ENCODE results near the gene PLA2G4B. TPM values are rescaled to one million over a fixed set of nuclear protein-coding genes. Genes with fewer than 3 reads are reported as not detected.

The PLA2G4B gene
- polyA plus RNA-seq, 1 donor = 7.8 TPM

DNA sequence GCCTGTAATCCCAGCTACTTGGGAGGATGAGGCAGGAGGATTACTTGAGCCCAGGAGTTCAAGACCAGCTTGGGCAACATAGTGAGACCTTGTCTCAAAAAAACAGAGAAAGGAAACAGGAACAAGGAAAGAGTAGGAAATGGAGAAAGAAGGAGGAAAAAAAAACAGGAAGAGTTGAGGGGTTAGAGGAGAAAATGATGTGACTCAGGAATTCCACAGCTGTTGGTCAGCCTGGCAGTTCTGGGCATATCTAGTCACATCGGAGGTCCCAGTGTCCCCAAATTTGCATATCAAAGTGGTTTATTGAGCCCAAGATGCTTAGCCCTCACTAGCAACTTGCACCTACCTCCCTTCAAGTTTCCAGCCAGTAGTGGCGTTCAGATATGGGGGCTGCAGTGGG, 29.5 kb upstream of the PLA2G4B start:
- DNase-seq (ENCODE audit: low read depth) = no peak

DNA sequence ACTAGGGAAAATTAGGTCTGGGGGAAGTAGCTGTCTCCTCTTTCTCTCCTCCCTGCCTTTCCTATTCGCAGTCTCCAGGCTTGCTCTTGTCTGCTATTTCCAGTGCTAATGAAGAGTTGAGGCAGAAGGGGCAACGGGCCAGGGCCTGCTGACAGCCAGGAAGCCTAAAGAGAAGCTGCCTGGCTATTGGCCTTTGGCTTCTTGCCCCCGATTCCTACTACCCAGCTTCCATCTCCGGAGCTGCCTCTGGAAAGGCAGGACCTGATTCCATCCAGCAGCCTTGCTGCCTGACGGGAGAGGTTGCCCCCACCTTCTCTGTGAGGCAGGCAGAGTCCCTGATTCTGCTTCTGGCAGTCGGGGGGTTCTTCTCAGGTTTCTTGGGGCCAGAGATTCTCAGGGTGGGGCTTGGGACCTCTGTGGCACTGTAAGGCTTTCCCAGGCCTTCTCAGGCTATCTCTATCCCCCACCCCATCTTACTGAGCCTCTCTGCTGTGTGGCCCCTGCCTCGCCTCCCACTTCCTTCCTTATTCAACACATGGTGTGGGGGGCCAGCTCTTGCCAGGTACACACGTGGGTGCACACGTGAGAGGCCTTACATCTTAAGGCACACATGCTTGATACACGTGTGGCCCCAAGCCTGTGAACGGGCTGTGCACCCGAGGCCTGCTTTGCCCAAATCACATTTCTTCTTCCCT, 29.0 kb upstream of the PLA2G4B start:
- DNase-seq (ENCODE audit: low read depth) = no peak

DNA sequence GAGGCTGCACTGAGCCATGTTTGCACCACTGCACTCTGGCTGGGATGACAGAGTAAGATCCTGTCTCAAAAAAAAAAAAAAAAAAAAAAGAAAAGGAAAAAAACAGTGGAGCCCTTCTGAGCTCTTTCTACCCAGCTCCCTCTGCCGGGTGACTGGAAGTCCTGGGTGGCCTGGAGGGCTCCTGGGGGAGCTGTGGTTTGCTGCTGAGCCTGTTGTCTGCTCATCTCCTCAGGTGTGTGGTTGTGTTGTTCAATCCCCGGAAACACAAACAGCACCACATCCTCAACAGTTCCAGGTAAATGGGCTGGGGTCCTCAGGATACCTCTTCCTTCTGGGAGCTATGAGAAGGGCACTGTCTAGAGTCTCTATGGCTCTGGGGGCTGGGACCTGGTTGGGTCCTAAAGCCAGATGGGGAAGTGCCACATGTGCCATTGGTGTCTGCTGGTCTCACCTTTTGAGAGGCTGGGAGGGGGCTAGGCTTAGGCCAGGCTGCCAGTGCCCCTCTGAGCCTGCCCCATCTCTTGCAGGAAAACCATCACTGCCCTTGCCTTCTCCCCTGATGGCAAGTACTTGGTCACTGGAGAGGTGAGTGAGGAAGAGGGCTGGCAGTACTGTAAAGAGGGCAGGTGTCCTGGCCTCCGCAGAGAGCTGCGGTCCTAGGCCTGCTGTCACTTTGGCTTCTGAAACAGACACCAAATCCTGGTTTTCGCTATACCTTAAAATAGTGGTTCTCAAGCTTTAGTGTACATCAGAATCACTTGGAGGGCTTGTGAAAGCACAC, 27.8 kb upstream of the PLA2G4B start:
- no peak for DNase-seq (ENCODE audit: low read depth)

DNA sequence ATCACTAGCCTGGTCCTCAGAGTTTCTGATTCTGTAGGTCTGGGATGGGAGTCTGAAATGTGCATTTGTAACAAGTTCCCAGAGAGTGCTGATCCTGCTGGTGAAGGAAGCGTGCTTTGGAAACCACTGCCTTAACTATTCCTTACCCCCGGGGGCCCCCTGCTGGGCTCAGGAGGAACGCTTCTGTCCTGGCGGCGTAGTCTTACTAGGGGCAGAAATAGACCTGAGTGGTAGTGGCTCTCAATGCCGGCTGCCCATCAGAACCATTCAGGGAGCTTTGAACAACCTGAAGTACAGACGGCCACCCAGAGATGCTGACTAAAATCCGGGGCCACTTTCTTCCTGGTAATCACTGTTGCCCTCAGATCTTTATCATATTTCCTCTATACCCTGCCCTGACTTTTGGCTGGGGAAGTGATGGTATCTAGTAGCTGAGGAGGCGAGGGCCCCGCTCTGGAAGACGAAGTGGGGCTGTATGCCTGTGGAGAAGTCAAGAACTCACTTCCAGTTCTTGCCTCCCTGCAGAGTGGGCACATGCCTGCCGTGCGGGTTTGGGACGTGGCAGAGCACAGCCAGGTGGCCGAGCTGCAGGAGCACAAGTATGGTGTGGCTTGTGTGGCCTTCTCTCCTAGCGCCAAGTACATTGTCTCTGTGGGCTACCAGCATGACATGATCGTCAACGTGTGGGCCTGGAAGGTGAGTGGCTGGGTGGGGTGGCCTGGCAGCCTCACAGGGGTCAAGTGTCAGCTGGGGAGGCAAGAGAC, 27.0 kb upstream of the PLA2G4B start:
- peak; percentile 47 for DNase-seq (ENCODE audit: low read depth)

DNA sequence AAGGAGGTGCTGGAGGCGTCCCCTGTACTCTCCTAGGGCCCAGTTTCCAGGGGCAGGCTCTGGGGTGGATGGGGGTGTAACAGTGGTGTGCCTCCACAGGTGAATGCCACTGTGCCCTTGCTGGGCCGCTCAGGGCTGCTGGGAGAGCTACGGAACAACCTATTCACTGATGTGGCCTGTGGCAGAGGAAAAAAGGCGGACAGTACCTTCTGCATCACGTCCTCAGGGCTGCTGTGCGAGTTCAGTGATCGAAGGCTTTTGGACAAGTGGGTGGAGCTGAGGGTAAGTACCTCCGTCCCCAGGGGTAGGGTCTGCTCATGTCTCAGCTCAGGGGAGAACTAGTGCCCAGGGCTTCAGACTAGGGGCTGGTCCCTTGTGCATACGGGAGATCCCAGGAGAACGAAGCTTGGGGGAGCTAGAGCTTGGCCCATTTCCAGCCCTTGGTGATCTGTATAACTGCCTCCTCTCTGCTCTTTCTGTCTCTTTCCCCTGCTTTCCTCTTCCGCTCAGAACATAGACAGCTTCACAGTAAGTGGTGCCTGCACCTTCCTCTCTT, 25.7 kb upstream of the PLA2G4B start:
- no peak for DNase-seq (ENCODE audit: low read depth)

DNA sequence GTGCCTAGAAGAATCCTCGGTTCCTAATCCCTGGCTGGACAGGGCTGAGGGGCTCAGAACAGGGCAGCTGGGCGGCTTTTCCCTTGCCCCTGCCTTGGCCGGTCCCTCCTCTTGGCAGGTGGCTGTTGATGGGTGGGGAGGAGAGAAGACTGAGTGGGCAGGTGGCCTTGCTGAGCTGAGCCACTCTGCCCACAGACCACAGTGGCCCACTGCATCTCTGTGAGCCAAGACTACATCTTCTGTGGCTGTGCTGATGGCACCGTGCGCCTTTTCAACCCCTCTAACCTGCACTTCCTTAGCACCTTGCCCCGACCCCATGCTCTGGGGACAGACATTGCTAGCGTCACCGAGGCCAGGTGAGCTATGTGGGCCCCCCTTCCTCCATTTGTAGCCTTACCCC, 25.2 kb upstream of the PLA2G4B start:
- no peak for DNase-seq (ENCODE audit: low read depth)

DNA sequence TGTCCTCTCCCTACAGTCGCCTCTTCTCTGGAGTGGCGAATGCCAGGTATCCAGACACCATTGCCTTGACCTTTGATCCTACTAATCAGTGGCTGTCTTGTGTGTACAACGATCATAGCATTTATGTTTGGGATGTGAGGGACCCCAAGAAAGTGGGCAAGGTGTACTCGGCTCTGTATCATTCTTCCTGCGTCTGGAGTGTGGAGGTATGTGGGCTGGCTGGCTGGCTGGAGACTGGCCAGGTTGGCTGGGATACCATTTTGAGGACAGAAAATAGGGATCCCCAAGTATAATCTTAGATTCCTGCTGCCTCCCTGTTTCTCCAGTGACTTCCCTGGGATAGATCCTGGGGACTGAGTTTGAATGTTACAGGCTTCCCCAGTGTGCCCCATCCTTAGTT, 24.1 kb upstream of the PLA2G4B start:
- no peak for DNase-seq (ENCODE audit: low read depth)

DNA sequence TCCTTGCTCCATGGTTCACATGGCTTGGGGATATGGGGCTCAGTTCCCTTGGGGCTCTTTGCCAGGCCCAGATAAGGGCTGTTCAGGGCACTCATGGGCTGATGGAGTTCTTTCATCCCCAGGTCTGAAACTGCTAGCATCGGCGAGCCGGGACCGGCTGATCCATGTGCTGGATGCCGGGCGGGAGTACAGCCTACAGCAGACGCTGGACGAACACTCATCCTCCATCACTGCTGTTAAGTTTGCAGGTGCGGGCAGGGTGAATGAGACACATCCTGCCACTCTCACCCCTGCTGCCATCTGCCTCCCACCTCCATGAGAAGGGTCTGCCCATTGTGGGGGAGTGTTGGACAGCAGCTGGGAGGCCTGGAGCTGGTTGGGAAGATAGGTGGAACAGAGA, 21.9 kb upstream of the PLA2G4B start:
- no peak for DNase-seq (ENCODE audit: low read depth)

DNA sequence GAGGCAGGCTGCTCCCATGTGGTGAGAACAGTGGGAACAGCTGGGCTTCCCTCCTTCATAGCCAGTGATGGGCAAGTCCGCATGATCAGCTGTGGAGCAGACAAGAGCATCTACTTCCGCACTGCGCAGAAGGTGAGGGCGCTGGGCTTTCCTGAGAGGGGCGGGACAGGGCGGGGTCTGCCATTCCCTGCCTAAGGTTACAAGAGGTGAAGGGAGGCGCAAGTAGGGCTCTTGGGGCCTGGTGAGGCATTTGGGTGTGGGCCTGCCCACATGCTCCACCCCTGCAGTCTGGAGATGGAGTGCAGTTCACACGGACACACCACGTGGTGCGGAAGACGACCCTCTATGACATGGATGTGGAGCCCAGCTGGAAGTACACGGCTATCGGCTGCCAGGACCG, 21.3 kb upstream of the PLA2G4B start:
- DNase-seq (ENCODE audit: low read depth) = no peak

DNA sequence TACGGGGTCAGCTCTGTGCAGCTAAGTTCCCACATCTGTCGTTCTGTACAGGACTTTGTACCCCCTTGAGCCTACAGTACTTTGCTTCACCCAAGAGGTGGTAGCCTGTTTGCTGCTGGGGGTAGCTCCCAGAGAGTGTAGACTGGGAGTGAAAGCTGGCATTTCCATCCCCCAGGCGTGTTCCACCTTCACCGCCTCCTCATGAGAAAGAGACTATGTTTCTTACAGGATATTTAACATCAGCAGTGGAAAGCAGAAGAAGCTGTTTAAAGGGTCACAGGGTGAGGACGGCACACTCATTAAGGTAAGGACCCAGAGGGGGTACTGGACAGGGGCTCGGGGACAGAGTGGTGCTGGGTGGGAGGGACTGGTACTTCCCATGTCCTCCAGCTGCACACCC, 20.9 kb upstream of the PLA2G4B start:
- no peak for DNase-seq (ENCODE audit: low read depth)

DNA sequence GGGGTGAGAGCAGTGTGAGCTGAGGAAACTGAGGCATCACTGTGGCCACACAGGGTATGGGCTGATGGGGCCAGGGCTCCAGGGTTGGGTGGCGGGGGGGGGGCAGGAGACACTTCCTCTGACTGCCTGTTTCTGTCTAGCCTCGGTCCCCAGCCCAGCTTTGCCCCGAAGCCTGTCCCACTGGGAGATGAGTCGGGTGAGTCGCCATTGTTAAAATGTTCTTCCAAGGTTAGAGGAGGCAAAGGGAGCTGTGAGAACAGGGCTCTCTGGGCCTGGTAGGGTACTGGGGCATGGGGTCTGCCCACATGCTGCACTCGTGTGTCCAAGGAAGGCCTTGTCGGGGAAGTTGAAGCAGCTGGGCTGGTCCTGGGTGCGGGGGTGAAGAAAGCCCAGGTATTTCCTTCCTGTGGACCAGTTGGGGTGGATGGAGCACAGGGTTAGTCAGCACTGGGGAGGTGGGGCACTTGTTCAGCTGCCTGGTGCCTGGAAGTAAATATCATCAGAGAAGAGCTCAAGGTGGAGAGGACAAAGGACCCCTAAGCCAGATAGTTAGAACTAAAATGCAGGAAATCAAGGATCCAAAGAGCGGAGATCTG, 19.1 kb upstream of the PLA2G4B start:
- DNase-seq (ENCODE audit: low read depth) = no peak

DNA sequence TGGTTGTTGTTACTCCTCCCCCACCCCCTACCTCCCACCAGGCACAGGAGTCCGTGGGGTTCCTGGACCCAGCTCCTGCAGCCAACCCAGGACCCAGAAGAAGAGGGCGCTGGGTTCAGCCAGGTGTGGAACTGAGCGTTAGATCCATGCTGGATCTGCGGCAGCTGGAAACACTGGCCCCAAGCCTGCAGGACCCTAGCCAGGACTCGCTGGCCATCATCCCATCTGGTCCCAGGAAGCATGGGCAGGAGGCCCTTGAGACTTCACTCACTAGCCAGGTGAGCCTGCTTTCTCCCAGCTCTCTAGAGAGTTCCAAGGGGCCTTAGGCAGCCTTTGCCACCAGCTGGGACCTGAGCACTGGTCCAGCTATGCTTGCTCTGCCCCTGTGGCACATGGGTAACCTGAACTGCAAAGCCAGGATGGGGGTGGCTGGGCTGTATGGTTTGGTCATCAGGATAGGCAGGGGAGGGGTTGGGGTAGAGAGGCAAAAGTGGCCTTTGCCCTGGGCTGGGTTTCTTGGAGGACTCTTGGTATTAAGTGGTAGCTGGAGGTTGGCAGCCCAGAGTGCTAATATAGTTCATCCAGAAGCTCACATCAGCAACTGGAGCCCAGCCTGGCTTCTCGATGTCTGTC, 17.7 kb upstream of the PLA2G4B start:
- no peak for DNase-seq (ENCODE audit: low read depth)

DNA sequence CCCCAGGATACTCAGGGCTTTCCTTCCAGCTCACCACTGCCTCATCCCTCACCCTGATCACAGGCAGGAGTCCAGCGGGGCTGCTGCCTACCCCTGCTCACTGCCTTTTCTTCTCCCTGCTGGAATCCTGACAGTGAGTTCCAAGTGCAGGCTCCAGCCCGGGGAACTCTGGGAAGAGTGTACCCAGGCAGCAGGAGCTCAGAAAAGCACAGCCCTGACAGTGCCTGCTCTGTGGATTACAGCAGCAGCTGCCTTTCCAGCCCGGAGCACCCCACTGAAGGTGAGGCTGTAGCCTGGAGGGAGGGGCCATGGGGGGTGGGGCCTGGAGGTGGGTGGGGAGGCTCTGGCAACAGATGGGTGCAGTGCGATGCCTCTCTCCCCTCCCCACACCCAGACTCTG, 16.8 kb upstream of the PLA2G4B start:
- no peak for DNase-seq (ENCODE audit: low read depth)

DNA sequence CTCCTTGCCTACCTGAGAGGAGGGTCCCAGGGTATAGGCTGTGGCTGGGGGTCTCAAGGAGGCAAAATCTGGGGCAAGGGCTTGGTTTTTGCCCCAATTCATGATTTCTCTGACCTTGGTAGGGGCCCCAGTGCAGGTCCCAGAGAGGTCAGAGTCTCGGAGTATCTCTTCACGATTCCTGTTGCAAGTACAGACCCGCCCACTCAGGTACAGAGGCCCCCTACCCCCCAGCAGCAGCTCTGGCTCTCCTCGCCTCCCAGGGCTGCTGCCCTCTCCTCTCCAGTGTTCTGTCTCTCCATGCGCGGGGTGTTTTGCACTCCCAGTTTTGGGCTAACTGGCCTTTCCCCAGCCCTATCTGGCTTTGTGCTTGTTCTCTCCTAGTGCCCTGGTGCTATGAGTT, 16.2 kb upstream of the PLA2G4B start:
- no peak for DNase-seq (ENCODE audit: low read depth)

DNA sequence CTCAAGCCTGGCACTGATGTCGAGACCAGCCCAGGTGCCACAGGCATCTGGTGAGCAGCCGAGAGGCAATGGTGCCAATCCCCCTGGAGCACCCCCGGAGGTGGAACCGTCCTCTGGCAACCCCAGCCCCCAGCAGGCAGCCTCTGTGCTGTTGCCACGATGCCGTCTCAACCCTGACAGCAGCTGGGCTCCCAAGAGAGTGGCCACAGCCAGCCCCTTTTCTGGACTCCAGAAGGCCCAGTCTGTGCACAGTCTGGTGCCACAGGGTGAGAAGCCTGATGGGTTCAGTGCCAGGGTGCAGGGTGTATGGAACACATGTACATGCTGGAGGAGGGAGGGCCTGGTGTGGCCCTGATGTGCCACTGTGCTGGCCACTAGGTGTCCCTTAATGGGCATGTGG, 15.7 kb upstream of the PLA2G4B start:
- no peak for DNase-seq (ENCODE audit: low read depth)

DNA sequence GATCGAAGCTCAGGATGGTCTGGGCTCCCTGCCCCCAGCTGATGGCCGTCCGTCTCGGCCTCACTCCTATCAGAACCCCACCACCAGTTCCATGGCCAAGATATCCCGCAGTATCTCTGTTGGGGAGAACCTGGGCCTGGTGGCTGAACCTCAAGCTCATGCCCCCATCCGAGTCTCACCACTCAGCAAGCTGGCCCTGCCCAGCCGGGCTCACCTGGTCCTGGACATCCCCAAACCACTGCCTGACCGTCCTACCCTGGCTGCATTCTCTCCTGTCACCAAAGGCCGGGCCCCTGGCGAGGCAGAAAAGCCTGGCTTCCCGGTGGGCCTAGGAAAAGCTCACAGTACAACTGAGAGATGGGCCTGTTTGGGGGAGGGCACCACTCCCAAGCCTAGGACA, 15.1 kb upstream of the PLA2G4B start:
- no peak for DNase-seq (ENCODE audit: low read depth)

DNA sequence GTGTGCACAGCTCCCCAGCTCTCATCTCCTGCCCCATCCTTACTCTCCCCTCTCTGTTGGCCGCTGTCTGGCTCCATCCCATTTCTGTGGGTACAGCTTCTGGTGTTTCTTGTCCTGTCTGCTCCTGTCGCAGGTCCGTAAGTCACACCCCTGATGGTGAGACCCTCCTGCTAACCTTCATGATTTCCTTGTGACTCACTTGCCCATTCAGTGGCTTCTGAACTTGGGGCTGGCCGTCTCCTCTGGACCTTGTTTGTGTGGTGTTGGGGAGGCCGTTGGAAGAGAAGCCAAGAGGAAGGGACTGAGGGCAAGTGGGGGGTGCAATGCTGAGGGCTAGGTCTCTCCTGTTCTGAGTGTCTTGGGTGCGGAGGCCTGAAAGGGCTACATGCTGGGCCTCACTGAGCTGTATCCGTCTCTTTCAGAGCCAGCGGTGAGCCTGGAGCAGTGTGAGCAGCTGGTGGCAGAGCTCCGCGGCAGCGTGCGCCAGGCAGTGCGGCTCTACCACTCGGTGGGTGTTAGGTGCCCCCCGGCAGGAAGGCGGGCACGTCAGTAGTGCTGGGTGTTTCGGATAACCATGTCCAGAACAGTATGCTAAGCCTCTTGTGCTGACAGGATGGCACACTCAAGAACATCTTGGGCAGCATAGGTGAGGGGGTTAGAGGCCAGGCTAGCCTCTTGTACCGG, 14.4 kb upstream of the PLA2G4B start:
- no peak for DNase-seq (ENCODE audit: low read depth)

DNA sequence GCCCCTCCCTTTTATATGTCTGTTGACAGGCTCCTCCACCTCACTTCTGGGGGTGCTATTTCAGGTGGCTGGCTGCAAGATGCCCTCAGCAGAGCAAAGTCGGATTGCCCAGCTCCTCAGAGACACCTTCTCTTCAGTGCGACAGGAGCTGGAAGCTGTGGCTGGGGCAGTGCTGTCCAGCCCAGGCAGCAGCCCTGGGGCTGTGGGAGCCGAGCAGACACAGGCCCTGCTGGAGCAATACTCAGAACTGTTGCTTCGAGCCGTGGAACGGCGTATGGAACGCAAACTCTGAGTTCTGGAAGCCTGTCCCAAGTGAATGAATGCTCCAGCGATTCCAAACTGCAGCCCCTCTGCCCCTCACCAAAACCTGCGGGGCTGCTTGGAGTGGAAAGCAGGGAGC, 13.5 kb upstream of the PLA2G4B start:
- no peak for DNase-seq (ENCODE audit: low read depth)

DNA sequence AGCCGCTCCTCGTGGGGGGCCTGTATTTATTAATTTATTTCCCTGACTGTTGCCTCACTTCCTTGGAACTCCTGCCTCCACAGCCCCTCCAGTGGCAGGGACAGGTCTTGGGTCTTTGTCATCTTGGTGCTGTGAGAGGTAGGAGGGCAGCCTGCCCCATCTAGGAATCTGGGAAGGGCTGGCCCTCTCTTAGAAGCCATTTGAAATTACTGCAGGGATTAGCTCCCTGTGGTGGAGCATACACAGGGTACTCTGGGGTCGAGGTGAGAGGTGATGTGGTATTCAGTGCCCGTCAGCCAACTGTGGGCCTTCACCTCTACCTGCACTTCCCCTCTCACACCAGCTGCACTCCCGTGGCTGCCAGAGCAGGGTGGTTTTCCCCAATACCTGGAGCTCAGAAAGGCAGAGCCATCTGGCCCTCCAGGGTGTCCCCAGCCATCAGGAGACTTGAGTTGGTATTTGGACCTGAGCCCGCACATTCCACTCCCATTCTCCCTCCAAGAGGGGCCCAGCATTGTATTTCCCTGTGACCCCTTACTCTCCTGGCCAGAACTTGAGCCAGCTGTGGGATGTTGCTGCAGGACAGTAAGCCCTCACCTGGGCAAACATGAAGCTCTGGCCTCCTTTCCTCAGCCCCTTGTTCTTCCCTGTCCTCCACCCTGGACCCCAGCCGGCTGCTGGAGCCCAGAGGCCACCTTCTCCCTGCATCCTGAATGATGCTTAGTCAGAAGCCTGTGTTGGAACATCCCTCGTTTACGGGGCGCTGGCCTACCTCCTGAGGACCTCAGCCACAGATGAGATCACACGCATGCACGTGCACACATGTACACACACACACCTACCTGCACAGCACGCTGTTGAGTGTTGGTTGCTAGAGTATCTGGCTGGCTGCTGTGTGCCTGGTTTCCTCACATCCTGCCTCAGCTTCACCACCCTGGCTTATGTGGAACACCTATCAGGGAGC, 12.8 kb upstream of the PLA2G4B start:
- no peak for DNase-seq (ENCODE audit: low read depth)
